Activated T-cell treated with anti-CD3 and anti-CD28 coated beads, Interleukin-2, amount 50 U/mL, for 48 hours (primary cell): ENCODE measurements around the gene ELOVL1.
"Not testable (repeated sequence)": the region's sequence is repeated elsewhere in the genome, so short reads cannot be mapped to it uniquely, and the experiment has no call there.

ENCODE experiments used
- DNase-seq, 2 experiments: peaks; one replicate each; pipeline ENCODE4 v3.0.0-alpha.2; 2020

ELOVL1 gene

GRCh38 chr1:43379476-43379875 lies 11.7 kb upstream of the ELOVL1 start:
- no peak for DNase-seq

GRCh38 chr1:43377831-43378230 lies 10.0 kb upstream of the ELOVL1 start:
- no peak for DNase-seq

- DNase-seq: no peak
Measured at GRCh38 chr1:43376723-43377235, 9.0 kb upstream of the ELOVL1 start.

DNA sequence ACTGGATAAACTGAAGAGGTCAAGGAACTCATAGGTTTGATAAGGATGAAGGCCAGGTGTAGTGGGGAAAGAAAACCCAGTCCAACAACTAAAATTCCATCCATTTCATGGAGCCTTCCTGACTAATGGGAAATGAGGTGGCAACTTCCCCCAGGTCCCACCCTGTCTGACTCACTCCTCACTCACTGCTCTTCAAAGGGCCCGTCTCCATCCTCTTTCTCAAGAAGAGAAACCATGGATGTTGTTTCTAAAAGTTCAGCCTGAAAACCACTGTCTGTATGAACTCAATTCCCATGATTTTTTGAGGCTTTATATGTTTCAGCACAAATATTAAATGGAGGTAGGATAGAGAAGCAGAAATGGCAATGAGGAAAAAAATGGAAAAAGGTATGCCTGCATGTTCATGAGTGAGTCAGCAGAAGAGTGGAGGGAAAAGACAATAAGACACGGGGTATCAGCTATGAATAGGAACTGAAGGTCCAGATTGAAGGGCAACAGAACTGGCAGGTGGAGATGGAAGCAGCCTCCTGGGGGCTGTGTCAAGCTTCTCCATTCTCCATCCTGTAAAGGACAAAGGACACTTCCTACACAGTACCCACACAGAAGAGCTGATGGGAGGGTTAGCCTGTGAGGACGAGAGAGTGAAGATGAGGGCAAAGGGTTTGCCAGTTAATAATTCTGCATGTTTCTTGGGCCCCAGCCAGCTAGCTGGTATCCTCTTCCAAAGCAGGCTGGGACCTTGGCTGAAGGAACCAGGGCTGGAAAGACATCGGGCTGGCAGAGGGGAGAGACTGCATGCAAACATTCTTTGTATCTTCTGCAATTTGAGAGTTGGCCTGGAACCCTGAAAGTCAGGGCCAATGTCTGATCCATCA lies 5.5 kb upstream of the ELOVL1 start:
- no peak for DNase-seq

DNA sequence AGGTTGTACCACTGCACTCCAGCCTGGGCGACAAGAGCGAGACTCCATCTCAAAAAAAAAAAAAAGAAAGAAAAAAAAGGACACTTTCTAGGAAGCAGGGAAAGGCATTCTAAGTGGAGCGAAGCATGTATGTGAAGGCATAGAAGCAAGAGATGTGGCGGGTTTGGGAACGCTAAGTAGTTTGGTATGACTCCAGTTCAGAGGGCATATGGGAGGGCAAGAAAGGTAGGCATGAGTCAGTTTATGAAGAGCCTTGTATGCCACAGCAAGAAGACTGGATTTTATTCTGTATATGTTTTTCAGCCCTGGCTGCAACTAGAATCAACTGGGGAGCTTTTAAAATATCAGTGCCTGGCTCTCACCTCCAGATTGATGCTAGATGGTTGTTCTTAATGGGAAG lies 4.4 kb upstream of the ELOVL1 start:
- no peak for DNase-seq

- DNase-seq: no peak
Measured at GRCh38 chr1:43370564-43370963, 2.8 kb upstream of the ELOVL1 start.

- DNase-seq: not testable (repeated sequence)
Measured at GRCh38 chr1:43369779-43370178, 2.0 kb upstream of the ELOVL1 start.

DNA sequence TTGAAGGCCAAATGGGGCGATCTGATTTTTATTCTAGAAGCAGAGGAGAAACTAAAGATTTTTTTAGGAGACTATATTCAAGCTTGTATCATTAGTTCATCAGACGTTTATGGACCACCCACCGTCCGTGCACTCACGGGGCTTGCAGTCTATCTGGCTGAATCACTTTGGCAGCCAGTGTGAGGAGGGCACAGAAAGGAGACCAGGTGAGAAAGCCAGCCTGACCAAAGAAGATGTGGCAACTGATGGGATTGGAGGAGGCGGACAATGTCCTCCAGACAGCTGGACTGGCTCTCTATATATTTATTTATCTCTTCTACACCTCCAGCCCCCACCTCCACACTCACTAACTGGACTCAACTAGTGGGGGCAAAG lies 822 bp upstream of the ELOVL1 start:
- no peak for DNase-seq

DNA sequence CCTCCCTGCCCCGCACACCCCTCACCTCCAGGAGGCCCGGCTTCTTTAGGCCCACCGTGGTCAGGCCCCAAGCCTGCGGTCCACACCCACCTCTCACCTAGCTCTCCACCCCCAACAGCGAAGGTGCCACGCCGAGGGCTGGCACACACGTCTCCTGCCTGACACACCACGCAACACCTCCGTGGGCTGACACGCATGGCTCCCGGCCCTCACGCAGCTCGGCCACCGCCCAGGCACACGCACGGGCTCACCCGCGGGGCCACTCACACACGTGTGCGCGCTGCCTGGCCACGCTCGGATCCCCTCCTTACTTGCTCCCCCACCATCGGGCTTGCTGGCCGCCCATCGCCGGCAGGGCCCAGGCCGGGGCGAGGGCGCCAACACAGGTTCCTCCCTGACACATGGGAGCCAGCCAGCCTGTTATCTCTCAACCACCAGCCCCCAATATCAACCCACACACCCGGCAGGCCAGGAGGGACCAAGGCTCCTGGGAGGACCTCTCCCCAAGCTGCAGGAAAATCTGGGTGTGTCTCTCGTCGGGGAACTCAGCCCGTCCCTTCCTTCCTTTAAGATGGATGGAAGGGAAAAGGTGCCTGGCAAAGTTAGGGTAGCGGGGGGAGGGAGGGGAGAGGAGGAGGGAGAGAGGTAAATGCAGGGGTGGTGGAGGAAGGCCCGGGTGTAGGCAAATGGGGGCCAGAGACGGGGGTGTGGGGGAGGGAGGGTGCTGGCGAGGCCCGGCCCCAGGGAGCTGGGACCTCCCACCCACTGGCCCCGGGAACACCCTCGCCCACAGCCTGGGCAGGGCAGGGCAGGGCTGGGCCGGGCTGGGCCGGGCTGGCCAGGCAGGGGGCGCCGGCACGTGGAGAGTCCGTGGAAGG lies 546 bp downstream of the ELOVL1 start:
- peak; percentile 55 to 59 for DNase-seq

GRCh38 chr1:43366601-43367025 lies 1.2 kb downstream of the ELOVL1 start:
- DNase-seq: no peak

- DNase-seq: no peak
Measured at GRCh38 chr1:43366179-43366578, 1.6 kb downstream of the ELOVL1 start.

DNA sequence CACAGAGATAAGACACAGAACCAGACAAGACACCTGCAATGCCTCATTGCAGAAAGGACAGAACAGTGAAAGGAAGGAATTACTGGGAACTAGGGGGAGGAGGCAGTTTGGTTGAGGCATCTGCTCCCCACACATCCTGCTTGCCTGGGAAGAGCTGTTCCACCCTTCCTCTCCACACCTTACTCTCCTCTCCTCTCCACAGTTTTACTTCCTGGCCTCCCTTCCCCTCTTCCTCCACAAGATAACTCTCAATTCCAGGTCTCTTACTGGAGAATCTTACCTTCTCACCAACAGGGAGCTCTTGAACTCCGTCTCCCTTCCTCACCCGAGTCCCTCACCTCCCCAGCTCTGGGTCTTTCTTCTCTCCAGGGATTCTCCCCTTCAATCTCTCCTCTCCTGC lies 2.1 kb downstream of the ELOVL1 start:
- DNase-seq: no peak

DNA sequence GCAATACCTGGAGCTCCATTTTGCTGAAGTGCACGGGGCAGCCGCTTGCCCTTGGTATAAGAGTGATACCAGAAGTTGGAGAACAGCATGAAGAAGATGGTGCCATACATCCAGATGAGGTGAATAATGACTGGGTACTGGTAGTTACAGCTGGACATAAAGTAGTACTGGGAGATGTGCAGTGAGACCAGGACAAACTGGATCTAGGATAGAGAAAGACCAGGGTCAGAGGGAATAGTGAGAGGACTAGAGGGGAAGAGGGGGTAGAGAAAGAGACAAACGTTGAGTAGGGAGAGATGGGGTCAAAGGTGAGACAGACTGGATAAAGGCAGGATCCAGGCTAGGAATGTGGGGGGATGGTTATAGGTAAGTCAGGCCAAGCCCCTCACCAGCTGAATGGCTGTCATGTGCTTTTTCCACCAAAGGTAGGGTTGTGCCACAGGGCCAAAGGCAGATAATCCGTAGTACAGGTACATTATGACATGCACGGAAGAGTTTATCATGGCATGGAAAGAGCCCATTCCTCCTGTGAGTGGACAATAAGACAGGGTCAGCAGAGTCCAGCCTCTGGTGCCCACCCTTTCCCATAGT lies 3.8 kb downstream of the ELOVL1 start:
- DNase-seq: no peak

GRCh38 chr1:43363283-43363934 lies 4.4 kb downstream of the ELOVL1 start:
- DNase-seq: no peak

GRCh38 chr1:43360616-43361015 lies 7.2 kb downstream of the ELOVL1 start:
- DNase-seq: no peak

DNA sequence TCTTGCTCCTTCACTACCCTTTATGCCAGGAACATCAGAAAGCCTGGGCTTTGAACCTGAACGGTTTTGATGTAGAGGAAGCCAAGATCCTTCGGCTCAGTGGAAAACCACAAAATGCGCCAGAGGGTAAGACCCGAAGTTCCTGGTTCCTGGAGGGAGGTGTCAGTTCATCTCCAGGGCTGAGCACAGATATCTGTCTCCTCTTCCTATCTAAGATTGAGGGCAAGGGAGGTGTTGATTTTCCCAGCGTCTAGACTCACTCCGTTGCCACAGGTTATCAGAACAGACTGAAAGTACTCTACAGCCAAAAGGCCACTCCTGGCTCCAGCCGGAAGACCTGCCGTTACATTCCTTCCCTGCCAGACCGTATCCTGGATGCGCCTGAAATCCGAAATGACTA lies 8.1 kb downstream of the ELOVL1 start:
- no peak for DNase-seq

DNA sequence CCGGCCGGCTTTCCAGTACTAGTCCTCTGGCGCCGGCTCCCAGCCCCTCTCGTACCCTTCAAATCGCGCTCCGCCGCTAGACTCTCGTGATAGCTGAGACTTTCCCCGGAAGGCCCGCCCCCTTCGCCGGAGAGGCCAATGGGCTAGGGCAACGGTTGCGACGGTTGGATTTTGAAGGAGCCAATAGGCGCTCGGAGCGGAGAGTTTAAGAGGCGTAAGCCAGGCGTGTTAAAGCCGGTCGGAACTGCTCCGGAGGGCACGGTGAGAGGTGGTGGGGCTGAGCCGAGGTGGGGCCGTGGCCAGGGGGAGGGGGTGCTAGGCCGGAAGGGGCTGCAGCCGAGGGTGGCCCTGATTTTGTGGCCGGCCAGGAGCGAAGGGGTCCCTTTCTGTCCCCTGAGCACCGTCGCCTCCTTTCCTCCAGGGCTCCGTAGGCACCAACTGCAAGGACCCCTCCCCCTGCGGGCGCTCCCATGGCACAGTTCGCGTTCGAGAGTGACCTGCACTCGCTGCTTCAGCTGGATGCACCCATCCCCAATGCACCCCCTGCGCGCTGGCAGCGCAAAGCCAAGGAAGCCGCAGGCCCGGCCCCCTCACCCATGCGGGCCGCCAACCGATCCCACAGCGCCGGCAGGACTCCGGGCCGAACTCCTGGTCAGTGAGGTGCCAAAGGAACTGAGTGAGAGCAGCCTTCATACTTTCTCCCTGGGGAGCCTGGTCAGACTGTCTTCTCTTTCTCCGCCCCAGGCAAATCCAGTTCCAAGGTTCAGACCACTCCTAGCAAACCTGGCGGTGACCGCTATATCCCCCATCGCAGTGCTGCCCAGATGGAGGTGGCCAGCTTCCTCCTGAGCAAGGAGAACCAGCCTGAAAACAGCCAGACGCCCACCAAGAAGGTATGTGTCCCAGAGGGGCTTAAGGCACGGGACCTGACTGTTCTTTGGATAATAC lies 8.8 kb downstream of the ELOVL1 start, which contains the start of gene CDC20:
TSS of gene CDC20 (plus strand) at position 236 of the 948 bp plus-strand sequence. CDS start at position 471, 235 bp downstream.
- peak; percentile 100 for DNase-seq

GRCh38 chr1:43358121-43358745 lies 9.6 kb downstream of the ELOVL1 start:
- peak; percentile 41 to 43 for DNase-seq

GRCh38 chr1:43357251-43357650 lies 10.6 kb downstream of the ELOVL1 start:
- no peak for DNase-seq

DNA sequence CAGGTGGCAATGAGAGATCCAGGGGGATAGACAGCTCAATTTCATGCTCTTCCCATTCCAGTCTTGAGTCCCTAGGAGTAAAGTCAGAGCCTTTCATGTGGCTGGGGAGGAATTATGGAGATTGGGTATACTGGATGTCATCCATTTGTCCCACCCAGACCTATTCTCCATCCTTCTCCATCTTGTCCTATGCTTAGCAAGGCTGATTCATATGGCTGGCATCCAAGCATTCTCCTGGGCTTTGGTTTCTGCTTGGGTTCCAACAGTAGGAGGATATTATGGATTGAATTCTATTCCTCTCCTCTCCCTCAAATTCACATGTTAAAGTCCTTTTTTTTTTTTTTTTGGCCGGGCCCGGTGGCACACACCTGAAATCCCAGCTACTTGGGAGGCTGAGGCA lies 12.9 kb downstream of the ELOVL1 start:
- DNase-seq: no peak

DNA sequence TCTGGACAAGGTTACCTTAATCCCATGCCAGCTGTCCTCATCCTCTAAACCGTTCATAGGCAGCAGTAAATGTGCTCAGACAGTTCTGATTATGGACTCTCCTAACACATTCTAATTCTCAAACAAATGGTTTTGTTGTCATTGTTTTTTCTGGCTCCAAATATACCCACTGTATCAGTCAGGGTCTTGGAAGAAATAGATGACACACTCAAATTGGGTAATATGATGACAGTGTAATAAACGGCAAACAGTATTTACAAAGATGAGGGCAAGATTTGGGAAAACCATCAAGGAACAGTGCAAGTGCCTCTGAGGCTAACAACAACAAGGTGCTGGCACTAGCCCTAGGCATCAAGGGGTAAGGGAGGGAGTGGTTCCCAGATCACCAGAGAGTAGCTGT lies 13.3 kb downstream of the ELOVL1 start:
- DNase-seq: no peak
